Spleen (tissue), 7 donors: ENCODE measurements around the gene KRAS.

Experiments used
- POLR2A ChIP-seq, 3 donors: fragments of 450-650 bp; IDR thresholded peaks; one replicate each; pipeline ENCODE4 v1.5.1; 2017; ENCODE audit warnings: antibody characterized with exemption in 3 of 3, mild to moderate bottlenecking in 1 of 3
- POLR2AphosphoS5 ChIP-seq, 3 donors: sonication (generic); formaldehyde crosslinking; IDR thresholded peaks; one replicate each; pipeline ENCODE4 v1.5.1; 2017; ENCODE audit warnings: antibody characterized with exemption in 3 of 3
- TF ChIP-seq, protein P1 (sequence below), 11 experiments: fragments of 200-600 bp in 7 of 11; fragments of 450-650 bp in 4 of 11; sonication (generic) in 4 of 11; IDR thresholded peaks in 8 of 11; conservative IDR thresholded peaks in 3 of 11; 1 replicate in 7 of 11; 2 replicates in 4 of 11; pipeline versions ENCODE4 v1.4.0 to v1.8.0; 2016 to 2021; ENCODE audit warnings: antibody characterized with exemption in 11 of 11, inconsistent platforms in 4 of 11, mild to moderate bottlenecking in 1 of 11
- donor health status: DM: no; HTN: no; CAD: no; lungs with moderate emphysema.
- donor health status: DM: no; HTN: no; CAD: no.
- donor health status: DM: no; HTN: no; CAD: no.

DNA sequence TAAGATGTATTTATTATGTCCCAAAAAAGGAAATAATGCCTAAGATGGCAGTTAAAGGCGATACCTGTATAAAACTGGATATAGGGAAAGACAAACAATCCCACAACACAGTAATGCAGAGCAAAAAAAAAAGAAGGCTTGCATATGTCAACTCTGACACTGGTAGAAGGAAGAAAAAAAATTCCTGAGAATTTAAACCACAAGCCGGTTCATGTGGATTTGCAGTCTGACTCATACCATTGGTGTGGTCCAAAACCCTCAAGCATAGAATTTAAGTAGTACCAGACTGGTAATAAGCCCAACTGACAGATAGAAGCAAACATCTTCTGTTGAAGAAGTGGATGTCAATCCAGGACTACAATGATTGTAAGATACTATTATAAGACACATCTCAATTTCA is 62.9 kb downstream of the KRAS start:
- TF ChIP-seq, protein P1, sequence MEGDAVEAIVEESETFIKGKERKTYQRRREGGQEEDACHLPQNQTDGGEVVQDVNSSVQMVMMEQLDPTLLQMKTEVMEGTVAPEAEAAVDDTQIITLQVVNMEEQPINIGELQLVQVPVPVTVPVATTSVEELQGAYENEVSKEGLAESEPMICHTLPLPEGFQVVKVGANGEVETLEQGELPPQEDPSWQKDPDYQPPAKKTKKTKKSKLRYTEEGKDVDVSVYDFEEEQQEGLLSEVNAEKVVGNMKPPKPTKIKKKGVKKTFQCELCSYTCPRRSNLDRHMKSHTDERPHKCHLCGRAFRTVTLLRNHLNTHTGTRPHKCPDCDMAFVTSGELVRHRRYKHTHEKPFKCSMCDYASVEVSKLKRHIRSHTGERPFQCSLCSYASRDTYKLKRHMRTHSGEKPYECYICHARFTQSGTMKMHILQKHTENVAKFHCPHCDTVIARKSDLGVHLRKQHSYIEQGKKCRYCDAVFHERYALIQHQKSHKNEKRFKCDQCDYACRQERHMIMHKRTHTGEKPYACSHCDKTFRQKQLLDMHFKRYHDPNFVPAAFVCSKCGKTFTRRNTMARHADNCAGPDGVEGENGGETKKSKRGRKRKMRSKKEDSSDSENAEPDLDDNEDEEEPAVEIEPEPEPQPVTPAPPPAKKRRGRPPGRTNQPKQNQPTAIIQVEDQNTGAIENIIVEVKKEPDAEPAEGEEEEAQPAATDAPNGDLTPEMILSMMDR (IDR thresholded peaks at IDR 0.05 in 8 of 11, conservative IDR thresholded peaks at IDR 0.05 in 3 of 11): no peak
- no peak for TF ChIP-seq POLR2A (IDR thresholded peaks at IDR 0.05)
- TF ChIP-seq POLR2AphosphoS5 (IDR thresholded peaks at IDR 0.05): no peak
